Stomach (tissue), 9 donors: ENCODE measurements around the gene CUX1. TPM values are rescaled to one million over a fixed set of nuclear protein-coding genes. Genes with fewer than 3 reads are reported as not detected.

ENCODE experiments used
- DNase-seq, 2 donors: peaks; one replicate each; pipeline versions ENCODE4 v3.0.0 to v3.0.0-alpha.2; 2013 to 2019
- H3K27ac ChIP-seq, 5 donors: fragments of 200-600 bp in 4 of 5; sonication (generic) in 4 of 5; one replicate each; pipeline ENCODE4 v1.5.1; 2013 to 2019; ENCODE audit warnings: mild to moderate bottlenecking in 1 of 5, moderate library complexity in 1 of 5
- H3K27me3 ChIP-seq, 3 donors: fragments of 200-600 bp; sonication (generic); one replicate each; pipeline ENCODE4 v1.5.1; 2017 to 2019; ENCODE audit warnings: mixed run types in 1 of 3
- H3K36me3 ChIP-seq, 4 donors: fragments of 200-600 bp; sonication (generic); 1 replicate in 3 of 4; 2 replicates in 1 of 4; pipeline ENCODE4 v1.5.1; 2016 to 2019
- H3K4me1 ChIP-seq, 4 donors: fragments of 200-600 bp; sonication (generic); one replicate each; pipeline ENCODE4 v1.5.1; 2016 to 2019
- H3K4me3 ChIP-seq, 4 donors: fragments of 200-600 bp; sonication (generic) in 3 of 4; one replicate each; pipeline ENCODE4 v1.5.1; 2016 to 2019; ENCODE audit warnings: mild to moderate bottlenecking in 1 of 4
- H3K9me3 ChIP-seq, 4 donors: fragments of 200-600 bp; sonication (generic); one replicate each; pipeline ENCODE4 v1.5.1; 2016 to 2019
- CTCF ChIP-seq, 7 experiments: fragments of 450-650 bp in 4 of 7; fragments of 200-600 bp in 3 of 7; sonication (generic) in 3 of 7; IDR thresholded peaks; one replicate each; pipeline ENCODE4 v1.5.1; 2016 to 2019; ENCODE audit warnings: antibody characterized with exemption in 7 of 7, control low read depth in 2 of 7, mild to moderate bottlenecking in 1 of 7
- EP300 ChIP-seq: sonication (generic); formaldehyde crosslinking; IDR thresholded peaks from one replicate; pipeline ENCODE4 v1.6.1; 2017; ENCODE audit warnings: antibody characterized with exemption
- POLR2A ChIP-seq, 4 donors: fragments of 450-650 bp; IDR thresholded peaks; one replicate each; pipeline ENCODE4 v1.6.1; 2016; ENCODE audit warnings: antibody characterized with exemption in 4 of 4, control low read depth in 2 of 4, mild to moderate bottlenecking in 1 of 4, moderate library complexity in 1 of 4
- POLR2AphosphoS5 ChIP-seq, 3 donors: sonication (generic); formaldehyde crosslinking; IDR thresholded peaks; one replicate each; pipeline ENCODE4 v1.6.1; 2016; ENCODE audit warnings: antibody characterized with exemption in 3 of 3
- WGBS, 5 donors: extraction: QIAGEN DNeasy Blood & Tissue Kit in 3 of 5; methylation state at CpG; one replicate each; pipeline versions ENCODE4 v1.1.5 to v1.1.7; 2013 to 2018; 5-methylcytosine and 5-hydroxymethylcytosine counted together
- intact Hi-C: fragments of 100-400 bp; cut with DNase I; formaldehyde crosslinking; loops from one replicate; pipeline ENCODE4 v1.15.1; 2023; ENCODE audit warnings: low total_unique reads
- polyA plus RNA-seq, 3 donors: library from polyadenylated mRNA; stranded (reverse); fragments of 200-250 nt; gene quantifications; one replicate each; pipeline ENCODE4 v1.2.3, GENCODE V29; 2013
- total RNA-seq, 5 donors: library from RNA; depleted of rRNA; stranded (reverse); fragments of >200 nt; gene quantifications; one replicate each; pipeline versions ENCODE4 v1.1.0 to v1.2.3, GENCODE V29; 2014 to 2016
- donor health status: healthy with polysubstance abuse.
- donor health status: Bipolar disorder and iron deficiency.
- donor health status: healthy.

The CUX1 gene
- total and polyA plus RNA-seq, 8 donors: 24.7 to 201 (median 54.7) TPM

- intact Hi-C loops: no loop called here
- H3K36me3 ChIP-seq: no peaks in the 10 kb centered on the region
- H3K27me3 ChIP-seq: no peaks in the 10 kb centered on the region
- peak overlapping the region in 1 of 5 donors; percentile 46 for H3K27ac ChIP-seq
- no peaks in the 10 kb centered on the region for H3K9me3 ChIP-seq
- 85 to 94% (median 87%) methylated on average over 7 of the region's 7 CpGs for WGBS, 5 donors
- TF ChIP-seq POLR2A (IDR thresholded peaks at IDR 0.05) (no peak), CTCF (IDR thresholded peaks at IDR 0.05) (no peak), POLR2AphosphoS5 (IDR thresholded peaks at IDR 0.05) (no peak), EP300 (no peak)
- H3K4me3 ChIP-seq: no peak overlapping the region
- H3K4me1 ChIP-seq: peaks cover 0 to 60% (median 24%) of the 10 kb centered on the region in 4 donors
- DNase-seq: no peak
Measured at GRCh38 chr7:101890749-101891523, 73.5 kb downstream of the CUX1 start.

GRCh38 chr7:101891936-101892640, 74.7 kb downstream of the CUX1 start:
- intact Hi-C loops: no loop called here
- 64 to 84% (median 79%) methylated on average over 11 of the region's 11 CpGs for WGBS, 5 donors
- peaks cover 0 to 60% (median 22%) of the 10 kb centered on the region in 4 donors for H3K4me1 ChIP-seq
- no peak for DNase-seq
- no peaks in the 10 kb centered on the region for H3K36me3 ChIP-seq
- TF ChIP-seq POLR2A (IDR thresholded peaks at IDR 0.05): no peak
- no peak for TF ChIP-seq POLR2AphosphoS5 (IDR thresholded peaks at IDR 0.05)
- no peak for TF ChIP-seq CTCF (IDR thresholded peaks at IDR 0.05)
- TF ChIP-seq EP300: no peak
- H3K9me3 ChIP-seq: no peaks in the 10 kb centered on the region
- H3K27ac ChIP-seq: peak overlapping the region in 2 of 5 donors; percentile 38 to 46
- no peak overlapping the region for H3K4me3 ChIP-seq
- H3K27me3 ChIP-seq: no peaks in the 10 kb centered on the region

DNA sequence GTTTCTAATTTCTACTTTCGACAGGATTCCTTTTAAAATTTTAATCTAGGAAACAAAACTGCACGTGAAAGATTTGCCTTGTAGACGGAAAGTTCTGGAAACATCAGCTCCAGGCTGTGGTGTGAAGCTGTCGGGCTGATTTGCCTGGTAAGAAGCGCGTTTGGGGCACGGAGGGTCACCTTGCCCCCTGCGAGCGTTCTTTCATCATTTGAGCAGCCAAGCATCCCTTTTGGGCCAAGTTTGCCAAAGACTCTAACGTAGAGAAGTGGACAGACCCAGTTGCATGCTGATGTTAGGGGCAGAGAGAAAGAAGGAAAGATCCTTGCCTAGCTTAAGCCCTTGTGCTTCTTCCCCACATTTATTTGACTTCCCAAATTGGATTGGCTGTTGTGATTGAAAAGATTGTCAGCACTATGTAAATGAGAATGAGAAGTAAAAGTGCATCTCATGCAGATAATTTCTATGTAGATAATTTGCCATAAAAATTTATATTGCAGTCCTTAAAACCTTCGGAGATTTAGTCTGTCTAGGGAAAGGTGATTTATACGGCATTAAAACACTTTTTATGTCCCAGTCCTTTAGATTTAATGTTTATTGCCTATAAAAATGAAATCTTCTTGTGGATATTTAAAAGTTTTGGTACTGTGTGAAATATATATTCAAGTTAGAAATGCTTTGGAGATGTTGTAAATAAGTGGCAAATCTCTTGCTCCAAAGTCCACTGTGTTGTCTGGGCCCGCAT, 76.1 kb downstream of the CUX1 start:
- Histone ChIP-seq H3K27me3 (no peaks in the 10 kb centered on the region), H3K4me1 (peaks cover 0 to 49% (median 22%) of the 10 kb centered on the region in 4 donors), H3K4me3 (no peak overlapping the region), H3K9me3 (no peaks in the 10 kb centered on the region), H3K27ac (peak overlapping the region in 1 of 5 donors; percentile 40), H3K36me3 (no peaks in the 10 kb centered on the region)
- 88 to 94% (median 93%) methylated on average over 13 of the region's 13 CpGs for WGBS, 5 donors
- no peak for DNase-seq
- TF ChIP-seq POLR2A (IDR thresholded peaks at IDR 0.05) (no peak), POLR2AphosphoS5 (IDR thresholded peaks at IDR 0.05) (no peak)
- intact Hi-C loops: no loop called here

- Histone ChIP-seq H3K27me3 (no peaks in the 10 kb centered on the region), H3K27ac (peak overlapping the region in 1 of 5 donors; percentile 61), H3K36me3 (peaks cover 0 to 4% (median 0%) of the 10 kb centered on the region in 4 donors), H3K9me3 (no peaks in the 10 kb centered on the region), H3K4me3 (no peak overlapping the region), H3K4me1 (peaks cover 0 to 60% (median 26%) of the 10 kb centered on the region in 4 donors)
- TF ChIP-seq EP300: no peak
- TF ChIP-seq POLR2AphosphoS5 (IDR thresholded peaks at IDR 0.05): peak in 1 of 3 donors; percentile 14
- no peak for TF ChIP-seq POLR2A (IDR thresholded peaks at IDR 0.05)
- no peak for TF ChIP-seq CTCF (IDR thresholded peaks at IDR 0.05)
- intact Hi-C loops: no loop called here
- no peak for DNase-seq
- 82 to 89% (median 86%) methylated on average over 9 of the region's 9 CpGs for WGBS, 5 donors
Measured at GRCh38 chr7:101896316-101896715, 78.9 kb downstream of the CUX1 start.
